Activated CD4-positive, CD25-positive, alpha-beta regulatory T cell treated with anti-CD3 and anti-CD28 coated beads, Interleukin-2, amount 50 U/mL, for 24 hours (primary cell): ENCODE data around the gene OR8B3.

Experiments
- ATAC-seq, 2 donors: fragments of 150-1000 bp; cut with Tn5 transposase; one replicate each; pipeline ENCODE4 v1.10.0; 2021; ENCODE audit warnings: mild to moderate bottlenecking in 1 of 2, moderate library complexity in 1 of 2

Gene OR8B3

DNA sequence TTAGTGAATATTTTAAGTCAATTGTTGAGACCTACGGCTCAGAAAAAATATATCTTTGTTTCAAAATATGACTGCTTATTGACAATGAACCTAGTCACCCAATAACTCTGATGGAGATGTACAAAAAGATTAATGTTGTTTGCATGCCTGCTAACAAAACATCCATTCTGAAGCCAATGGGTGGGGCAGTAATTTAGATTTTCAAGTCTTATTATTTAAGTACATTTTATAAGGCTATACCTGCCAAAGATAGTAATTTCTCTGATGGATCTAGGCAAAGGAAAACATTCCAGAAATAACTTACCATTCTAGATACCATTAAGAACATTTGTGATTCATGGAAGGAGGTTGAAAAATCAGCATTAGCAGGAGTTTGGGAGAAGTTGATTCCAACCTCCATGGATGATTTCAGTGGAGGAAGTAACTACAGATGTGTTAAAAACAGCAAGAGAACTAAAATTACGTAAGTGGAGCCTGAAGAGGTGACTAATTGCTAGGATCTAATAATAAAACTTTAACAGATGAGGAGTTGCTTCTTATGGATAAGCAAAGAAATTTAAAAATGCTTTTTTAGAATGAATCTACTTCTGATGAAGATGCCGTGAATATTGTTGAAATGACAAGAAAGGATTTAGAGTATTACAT, 52.4 kb downstream of the OR8B3 start:
- ATAC-seq: no peak
